ENCODE measurements around the gene DUS2. TPM values are rescaled to one million over a fixed set of nuclear protein-coding genes. Genes with fewer than 3 reads are reported as not detected.

The DUS2 gene
- total and polyA plus RNA-seq, 9 of the 15 experiments (the other 6 are each of a cell fraction or from before 2014, with no cell fraction given) = 5.8 to 22.5 (median 20.6) TPM

DNA sequence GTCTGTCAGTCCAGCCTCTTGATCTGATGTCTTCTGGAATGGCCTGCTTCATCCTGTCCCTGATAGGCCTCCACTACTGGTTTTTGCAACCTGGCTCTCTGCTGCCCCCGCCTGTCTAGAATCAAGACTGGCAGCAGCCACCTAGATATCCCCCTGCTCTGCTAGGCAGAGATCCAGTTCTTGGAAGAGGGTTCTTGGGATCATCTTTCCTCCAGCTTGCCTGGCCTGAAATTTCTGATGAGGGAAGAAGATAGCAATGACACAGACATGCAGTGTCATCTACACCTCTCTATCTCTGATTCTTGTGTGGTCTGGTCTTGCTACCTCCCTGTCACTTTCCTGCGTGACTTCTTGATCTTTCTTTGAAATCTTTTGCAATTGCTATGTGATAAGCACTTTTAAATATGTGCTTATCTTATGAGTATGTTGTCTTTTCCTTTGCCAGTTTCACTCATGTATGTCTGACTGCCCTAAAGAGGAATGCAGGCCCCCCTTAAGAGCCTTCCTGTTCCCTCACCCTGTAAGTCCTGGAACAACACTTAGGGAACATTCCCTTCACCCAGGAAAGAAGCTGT lies 41.8 kb downstream of the DUS2 start:
- POLR2A ChIA-PET = interaction anchor here (0.6 to 1.2 kb wide), 4 partner anchors 18 to 392 kb away, joined by 3 read pairs; no protein-coding TSS in a partner anchor
- in situ Hi-C loops (cut with MboI) (no loop called here), intact Hi-C loops (cut with micrococcal nuclease) (loop anchor here (1.0 kb wide), 1 partner anchor 25 kb away; no protein-coding TSS in a partner anchor)
- Histone ChIP-seq H3K27me3 (ENCODE audit: control insufficient read depth in 2 of 2, insufficient read depth in 2 of 2, low read length in 2 of 2) (no peaks in the 10 kb centered on the region), H3K27ac (ENCODE audit: extremely low read depth, low read depth, low read length) (peak overlapping the region; percentile 27; the same call in 1 of the 3 replicates), H3K36me3 (ENCODE audit: control insufficient read depth, insufficient read depth, low read length) (peaks cover 69% of the 10 kb centered on the region; the same call in 2 of the 3 replicates), H4K20me1 (replicated peaks; ENCODE audit: control insufficient read depth, insufficient read depth, low read length) (no peaks in the 10 kb centered on the region; the same call in 1 of the 2 replicates), H3K9me3 (replicated peaks; ENCODE audit: control insufficient read depth, insufficient read depth, low read depth, low read length) (no peaks in the 10 kb centered on the region), H3K4me3 (no peak overlapping the region), H3K4me2 (ENCODE audit: insufficient read depth, low read length) (no peak overlapping the region; the same call in 1 of the 2 replicates), H3K9ac (ENCODE audit: insufficient read depth in 1 of 2, low read depth in 2 of 2, low read length in 2 of 2) (peak overlapping the region; percentile 8 to 46; a peak in 1 of 4 replicates), H2AFZ (ENCODE audit: low read depth, low read length) (no peak overlapping the region), H3K4me1 (replicated peaks in 1 of 2; ENCODE audit: control insufficient read depth in 2 of 2, insufficient read depth in 2 of 2, low read length in 2 of 2) (peaks cover 5 to 10% of the 10 kb centered on the region in 2 experiments), H3K79me2 (ENCODE audit: control insufficient read depth, insufficient read depth, low read length) (no peaks in the 10 kb centered on the region), H3K9me1 (ENCODE audit: control insufficient read depth, insufficient read depth, low read length) (no peaks in the 10 kb centered on the region)
- DNase-seq (ENCODE audit: extremely low read depth in 1 of 4, low spot score in 3 of 4) (peak; percentile 85 to 88 (median 86)), FAIRE-seq (peak; percentile 94), ATAC-seq (peak; percentile 99)
- no TSS peak for BruUV-seq (replicated peaks)
- WGBS (ENCODE audit: insufficient coverage, low coverage, missing lambda C conversion rate) = 0% methylated on average over 2 of the region's 2 CpGs
- CTCF ChIA-PET (ENCODE audit: low intra/inter-chr PET ratio) = interaction anchor here (0.6 to 1.1 kb wide), 3 partner anchors 165 to 899 kb away, joined by 4 to 5 read pairs (median 4); no protein-coding TSS in a partner anchor
- peak; percentile 100 for TF ChIP-seq CTBP1 (IDR thresholded peaks at IDR 0.05; ENCODE audit: borderline replicate concordance)
- TF ChIP-seq ZNF696 (CRISPR knock-in tag; conservative IDR thresholded peaks at IDR 0.05) = no peak
- TF ChIP-seq CEBPB (tag; IDR thresholded peaks at IDR 0.05) = 0 out of 2 replicates have a peak, but pooled peaks have one; percentile 15
- TF ChIP-seq RAD21 (CRISPR knock-in tag; conservative IDR thresholded peaks at IDR 0.05 in 1 of 2, IDR thresholded peaks at IDR 0.05 in 1 of 2) = peak; percentile 72 to 78
- no peak for TF ChIP-seq HSF4 (CRISPR knock-in tag; IDR thresholded peaks at IDR 0.05; ENCODE audit: borderline replicate concordance)
- TF ChIP-seq DNMT1 (IDR thresholded peaks at IDR 0.05) = no peak
- TF ChIP-seq, protein P1, sequence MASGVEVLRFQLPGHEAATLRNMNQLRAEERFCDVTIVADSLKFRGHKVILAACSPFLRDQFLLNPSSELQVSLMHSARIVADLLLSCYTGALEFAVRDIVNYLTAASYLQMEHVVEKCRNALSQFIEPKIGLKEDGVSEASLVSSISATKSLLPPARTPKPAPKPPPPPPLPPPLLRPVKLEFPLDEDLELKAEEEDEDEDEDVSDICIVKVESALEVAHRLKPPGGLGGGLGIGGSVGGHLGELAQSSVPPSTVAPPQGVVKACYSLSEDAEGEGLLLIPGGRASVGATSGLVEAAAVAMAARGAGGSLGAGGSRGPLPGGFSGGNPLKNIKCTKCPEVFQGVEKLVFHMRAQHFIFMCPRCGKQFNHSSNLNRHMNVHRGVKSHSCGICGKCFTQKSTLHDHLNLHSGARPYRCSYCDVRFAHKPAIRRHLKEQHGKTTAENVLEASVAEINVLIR (CRISPR knock-in tag; IDR thresholded peaks at IDR 0.05) = no peak
- TF ChIP-seq, protein P2, sequence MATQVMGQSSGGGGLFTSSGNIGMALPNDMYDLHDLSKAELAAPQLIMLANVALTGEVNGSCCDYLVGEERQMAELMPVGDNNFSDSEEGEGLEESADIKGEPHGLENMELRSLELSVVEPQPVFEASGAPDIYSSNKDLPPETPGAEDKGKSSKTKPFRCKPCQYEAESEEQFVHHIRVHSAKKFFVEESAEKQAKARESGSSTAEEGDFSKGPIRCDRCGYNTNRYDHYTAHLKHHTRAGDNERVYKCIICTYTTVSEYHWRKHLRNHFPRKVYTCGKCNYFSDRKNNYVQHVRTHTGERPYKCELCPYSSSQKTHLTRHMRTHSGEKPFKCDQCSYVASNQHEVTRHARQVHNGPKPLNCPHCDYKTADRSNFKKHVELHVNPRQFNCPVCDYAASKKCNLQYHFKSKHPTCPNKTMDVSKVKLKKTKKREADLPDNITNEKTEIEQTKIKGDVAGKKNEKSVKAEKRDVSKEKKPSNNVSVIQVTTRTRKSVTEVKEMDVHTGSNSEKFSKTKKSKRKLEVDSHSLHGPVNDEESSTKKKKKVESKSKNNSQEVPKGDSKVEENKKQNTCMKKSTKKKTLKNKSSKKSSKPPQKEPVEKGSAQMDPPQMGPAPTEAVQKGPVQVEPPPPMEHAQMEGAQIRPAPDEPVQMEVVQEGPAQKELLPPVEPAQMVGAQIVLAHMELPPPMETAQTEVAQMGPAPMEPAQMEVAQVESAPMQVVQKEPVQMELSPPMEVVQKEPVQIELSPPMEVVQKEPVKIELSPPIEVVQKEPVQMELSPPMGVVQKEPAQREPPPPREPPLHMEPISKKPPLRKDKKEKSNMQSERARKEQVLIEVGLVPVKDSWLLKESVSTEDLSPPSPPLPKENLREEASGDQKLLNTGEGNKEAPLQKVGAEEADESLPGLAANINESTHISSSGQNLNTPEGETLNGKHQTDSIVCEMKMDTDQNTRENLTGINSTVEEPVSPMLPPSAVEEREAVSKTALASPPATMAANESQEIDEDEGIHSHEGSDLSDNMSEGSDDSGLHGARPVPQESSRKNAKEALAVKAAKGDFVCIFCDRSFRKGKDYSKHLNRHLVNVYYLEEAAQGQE (IDR thresholded peaks at IDR 0.05; ENCODE audit: borderline replicate concordance) = peak; percentile 76; the same call in 1 of the 2 replicates
- TF ChIP-seq, protein P2 (CRISPR knock-in tag; IDR thresholded peaks at IDR 0.05; ENCODE audit: low read depth) = no peak
- TF ChIP-seq HDAC1 (IDR thresholded peaks at IDR 0.05) = peak in 1 of 2 experiments; percentile 50; a peak in 2 of 4 replicates
- peak in 1 of 2 experiments; percentile 90; a peak in 2 of 4 replicates for TF ChIP-seq RCOR1 (IDR thresholded peaks at IDR 0.05; ENCODE audit: borderline replicate concordance in 1 of 2, low read depth in 2 of 2, low read length in 2 of 2)
